Spleen (tissue), 11 donors: ENCODE measurements around the gene TEX26. TPM values are rescaled to one million over a fixed set of nuclear protein-coding genes. Genes with fewer than 3 reads are reported as not detected.
"Not testable (repeated sequence)": the region's sequence is repeated elsewhere in the genome, so short reads cannot be mapped to it uniquely, and the experiment has no call there.

ENCODE experiments used
- DNase-seq: peaks from one replicate; pipeline ENCODE4 v3.0.0-alpha.2; 2020
- H3K27ac ChIP-seq, 8 donors: fragments of 200-600 bp; sonication (generic) in 7 of 8; 1 replicate in 4 of 8; 2 replicates in 4 of 8; pipeline versions ENCODE4 v1.5.0 to v1.8.0; 2016 to 2021; ENCODE audit warnings: inconsistent platforms in 4 of 8, mild to moderate bottlenecking in 4 of 8, moderate library complexity in 1 of 8
- H3K27me3 ChIP-seq, 7 donors: fragments of 200-600 bp; sonication (generic) in 6 of 7; replicated peaks in 1 of 7; 1 replicate in 4 of 7; 2 replicates in 3 of 7; pipeline versions ENCODE4 v1.5.0 to v1.8.0; 2016 to 2021; ENCODE audit warnings: inconsistent platforms in 3 of 7, mild to moderate bottlenecking in 1 of 7
- H3K36me3 ChIP-seq, 6 donors: fragments of 200-600 bp; sonication (generic) in 5 of 6; 1 replicate in 4 of 6; 2 replicates in 2 of 6; pipeline versions ENCODE4 v1.5.0 to v1.8.0; 2016 to 2021; ENCODE audit warnings: inconsistent platforms in 2 of 6
- H3K4me1 ChIP-seq, 6 donors: fragments of 200-600 bp; sonication (generic) in 5 of 6; 1 replicate in 3 of 6; 2 replicates in 3 of 6; pipeline versions ENCODE4 v1.5.0 to v1.8.0; 2016 to 2021; ENCODE audit warnings: inconsistent platforms in 3 of 6
- H3K4me3 ChIP-seq, 8 donors: fragments of 200-600 bp; sonication (generic) in 7 of 8; 1 replicate in 4 of 8; 2 replicates in 4 of 8; pipeline versions ENCODE4 v1.5.0 to v1.8.0; 2016 to 2021; ENCODE audit warnings: inconsistent platforms in 4 of 8, mild to moderate bottlenecking in 4 of 8, moderate library complexity in 2 of 8
- H3K9me3 ChIP-seq, 8 donors: fragments of 200-600 bp; sonication (generic) in 7 of 8; 1 replicate in 4 of 8; 2 replicates in 4 of 8; pipeline versions ENCODE4 v1.5.0 to v1.8.0; 2016 to 2021; ENCODE audit warnings: inconsistent platforms in 4 of 8
- CTCF ChIP-seq, 11 experiments: fragments of 200-600 bp in 7 of 11; fragments of 450-650 bp in 4 of 11; sonication (generic) in 4 of 11; IDR thresholded peaks in 8 of 11; conservative IDR thresholded peaks in 3 of 11; 1 replicate in 7 of 11; 2 replicates in 4 of 11; pipeline versions ENCODE4 v1.4.0 to v1.8.0; 2016 to 2021; ENCODE audit warnings: antibody characterized with exemption in 11 of 11, inconsistent platforms in 4 of 11, mild to moderate bottlenecking in 1 of 11
- POLR2A ChIP-seq, 3 donors: fragments of 450-650 bp; IDR thresholded peaks; one replicate each; pipeline ENCODE4 v1.5.1; 2017; ENCODE audit warnings: antibody characterized with exemption in 3 of 3, mild to moderate bottlenecking in 1 of 3
- POLR2AphosphoS5 ChIP-seq, 3 donors: sonication (generic); formaldehyde crosslinking; IDR thresholded peaks; one replicate each; pipeline ENCODE4 v1.5.1; 2017; ENCODE audit warnings: antibody characterized with exemption in 3 of 3
- WGBS, 5 donors: extraction: QIAGEN DNeasy Blood & Tissue Kit in 3 of 5; methylation state at CpG; one replicate each; pipeline versions ENCODE4 v1.1.5 to v1.1.7; 2013 to 2018; 5-methylcytosine and 5-hydroxymethylcytosine counted together
- intact Hi-C: fragments of 100-400 bp; cut with DNase I; formaldehyde crosslinking; loops from one replicate; pipeline ENCODE4 v1.15.0; 2023; ENCODE audit warnings: low total_unique reads
- polyA plus RNA-seq, 3 donors: library from polyadenylated mRNA; stranded (reverse); fragments of 200-250 nt; gene quantifications; one replicate each; pipeline ENCODE4 v1.2.1, GENCODE V29; 2013
- total RNA-seq, 7 donors: library from RNA; depleted of rRNA in 3 of 7; stranded (reverse); fragments of >200 nt in 3 of 7; fragmentation: NEBNext Ultra II Directional in 4 of 7; extraction: Animal tissue kit (Norgen Biotek cat#: 25700) in 4 of 7; gene quantifications; one replicate each; pipeline versions ENCODE4 v1.1.0 to v1.2.1, GENCODE V29; 2016 to 2021
- donor health status: healthy with polysubstance abuse.
- donor health status: DM: no; HTN: no; CAD: no; lungs with moderate emphysema.
- donor health status: DM: no; HTN: no; CAD: no.
- donor health status: Bipolar disorder and iron deficiency.
- donor health status: healthy.
- donor health status: DM: no; HTN: no; CAD: no.
- donor health status: DM: yes; HTN: yes; CAD: no.

TEX26 gene
- total and polyA plus RNA-seq, 10 donors, result not detected

- Histone ChIP-seq H3K27me3 (peaks cover 0 to 12% (median 0%) of the 10 kb centered on the region in 7 donors), H3K27ac (no peak overlapping the region), H3K36me3 (no peaks in the 10 kb centered on the region), H3K9me3 (no peaks in the 10 kb centered on the region), H3K4me3 (no peak overlapping the region), H3K4me1 (no peaks in the 10 kb centered on the region)
- WGBS, 5 donors, result 59 to 63% (median 63%) methylated on average over 1 of the region's 1 CpG
- TF ChIP-seq POLR2AphosphoS5 (IDR thresholded peaks at IDR 0.05) (no peak), POLR2A (IDR thresholded peaks at IDR 0.05) (no peak), CTCF (IDR thresholded peaks at IDR 0.05 in 8 of 11, conservative IDR thresholded peaks at IDR 0.05 in 3 of 11) (no peak)
- intact Hi-C loops, result no loop called here
- no peak for DNase-seq
Observed at GRCh38 chr13:30925429-30925828, 7.0 kb upstream of the TEX26 start.

GRCh38 chr13:30926781-30927180, 5.7 kb upstream of the TEX26 start:
- WGBS, 5 donors, result 89 to 99% (median 93%) methylated on average over 3 of the region's 3 CpGs
- no peak for TF ChIP-seq CTCF (IDR thresholded peaks at IDR 0.05 in 8 of 11, conservative IDR thresholded peaks at IDR 0.05 in 3 of 11)
- no peak for TF ChIP-seq POLR2AphosphoS5 (IDR thresholded peaks at IDR 0.05)
- no peak for TF ChIP-seq POLR2A (IDR thresholded peaks at IDR 0.05)

GRCh38 chr13:30927188-30927587, 5.3 kb upstream of the TEX26 start:
- intact Hi-C loops, H3K27ac ChIP-seq, H3K4me3 ChIP-seq, H3K4me1 ChIP-seq, H3K9me3 ChIP-seq, H3K36me3 ChIP-seq, DNase-seq: not testable (repeated sequence)
- peaks cover 0 to 29% (median 0%) of the 10 kb centered on the region in 7 donors for H3K27me3 ChIP-seq
- WGBS, 5 donors, result 72 to 84% (median 73%) methylated on average over 3 of the region's 3 CpGs

More at GRCh38 chr13:30926781-30927180, 5.7 kb upstream of the TEX26 start:
- H3K36me3 ChIP-seq, result no peaks in the 10 kb centered on the region
- peaks cover 0 to 25% (median 0%) of the 10 kb centered on the region in 7 donors for H3K27me3 ChIP-seq
- intact Hi-C loops, result no loop called here
- DNase-seq, result no peak
- H3K4me1 ChIP-seq, result no peaks in the 10 kb centered on the region
- H3K9me3 ChIP-seq, result no peaks in the 10 kb centered on the region
- H3K27ac ChIP-seq, result no peak overlapping the region
- H3K4me3 ChIP-seq, result no peak overlapping the region

- Histone ChIP-seq H3K9me3 (no peaks in the 10 kb centered on the region), H3K27ac (no peak overlapping the region), H3K4me1 (no peaks in the 10 kb centered on the region), H3K27me3 (peaks cover 0 to 33% (median 0%) of the 10 kb centered on the region in 7 donors), H3K4me3 (no peak overlapping the region), H3K36me3 (no peaks in the 10 kb centered on the region)
- 92 to 96% (median 95%) methylated on average over 1 of the region's 1 CpG for WGBS, 5 donors
- intact Hi-C loops, result no loop called here
- DNase-seq, result no peak
- TF ChIP-seq CTCF (IDR thresholded peaks at IDR 0.05 in 8 of 11, conservative IDR thresholded peaks at IDR 0.05 in 3 of 11) (no peak), POLR2AphosphoS5 (IDR thresholded peaks at IDR 0.05) (no peak), POLR2A (IDR thresholded peaks at IDR 0.05) (no peak)
Observed at GRCh38 chr13:30927595-30927994, 4.9 kb upstream of the TEX26 start.

GRCh38 chr13:30928978-30929377, 3.5 kb upstream of the TEX26 start:
- Histone ChIP-seq H3K4me1 (no peaks in the 10 kb centered on the region), H3K36me3 (no peaks in the 10 kb centered on the region), H3K27ac (no peak overlapping the region), H3K9me3 (no peaks in the 10 kb centered on the region), H3K4me3 (no peak overlapping the region), H3K27me3 (peaks cover 0 to 47% (median 0%) of the 10 kb centered on the region in 7 donors)
- TF ChIP-seq POLR2A (IDR thresholded peaks at IDR 0.05) (no peak), CTCF (IDR thresholded peaks at IDR 0.05 in 8 of 11, conservative IDR thresholded peaks at IDR 0.05 in 3 of 11) (no peak), POLR2AphosphoS5 (IDR thresholded peaks at IDR 0.05) (no peak)
- WGBS, 5 donors, result 86 to 97% (median 90%) methylated on average over 5 of the region's 5 CpGs
- no peak for DNase-seq
- intact Hi-C loops, result no loop called here
